ENCODE results near the gene ST3GAL5. TPM values are rescaled to one million over a fixed set of nuclear protein-coding genes. Genes with fewer than 3 reads are reported as not detected.

ST3GAL5 gene
- total and polyA plus RNA-seq, 2 of the 8 experiments (the other 6 are each of a cell fraction or from before 2014, with no cell fraction given), result 1.9 to 4.5 TPM

DNA sequence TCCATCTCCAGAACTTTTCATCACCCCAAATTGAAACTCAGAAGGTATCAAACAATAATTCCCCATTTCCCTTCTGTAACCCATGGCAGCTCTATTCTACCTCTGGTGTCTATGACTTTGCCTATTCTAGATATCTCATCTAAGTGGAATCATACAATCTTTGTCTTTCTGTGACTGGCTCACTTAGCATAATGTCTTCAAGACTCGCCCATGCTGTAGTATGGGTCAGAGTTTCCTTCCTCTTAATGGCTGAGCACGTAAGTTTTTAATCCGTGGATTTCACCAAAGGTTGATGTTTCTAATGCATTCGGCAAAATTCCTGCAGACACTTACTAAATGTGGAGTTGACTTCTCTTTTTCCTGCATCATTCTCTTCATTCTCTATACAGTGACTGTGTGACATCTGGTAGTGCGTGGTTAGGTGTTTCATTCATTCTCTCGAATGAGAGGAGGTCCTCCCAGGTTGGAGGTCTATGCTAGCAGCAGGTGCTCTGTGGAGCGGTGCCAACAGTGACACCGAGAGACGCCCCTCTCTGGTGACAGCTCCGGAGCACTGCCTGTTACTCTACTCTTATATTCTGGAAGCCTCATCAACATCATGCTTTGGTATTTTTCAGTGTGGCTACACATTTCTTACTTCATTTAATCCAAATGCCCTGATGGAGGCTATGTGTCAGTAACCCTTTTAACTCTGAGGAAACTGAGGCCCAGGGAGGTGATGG lies 84.9 kb downstream of the ST3GAL5 start:
- Histone ChIP-seq H2AFZ (ENCODE audit: low read length) (no peak overlapping the region), H3K36me3 (ENCODE audit: control insufficient read depth in 2 of 4, insufficient read depth in 4 of 4, low read length in 3 of 4) (no peaks in the 10 kb centered on the region), H2BK120ac (replicated peaks; ENCODE audit: low read depth, low read length) (no peak overlapping the region), H2BK15ac (ENCODE audit: low read length) (no peak overlapping the region), H4K91ac (replicated peaks; ENCODE audit: insufficient read length, low read length) (no peak overlapping the region), H3K23me2 (ENCODE audit: low read depth, low read length) (no peaks in the 10 kb centered on the region), H3K14ac (ENCODE audit: insufficient read length) (no peak overlapping the region), H3K4me2 (ENCODE audit: insufficient read depth in 1 of 2, low read depth in 2 of 2, low read length in 2 of 2) (no peak overlapping the region), H2BK12ac (ENCODE audit: low read depth, low read length) (no peak overlapping the region), H4K20me1 (replicated peaks in 1 of 2; ENCODE audit: control insufficient read depth in 1 of 2, insufficient read depth in 2 of 2, low read length in 2 of 2) (no peaks in the 10 kb centered on the region), H2BK5ac (ENCODE audit: low read depth, low read length) (no peak overlapping the region), H3K27ac (ENCODE audit: low read depth, low read length) (no peak overlapping the region), H3K27me3 (replicated peaks in 1 of 4; ENCODE audit: control insufficient read depth in 3 of 4, extremely low read depth in 1 of 4, insufficient read depth in 3 of 4, low read length in 3 of 4) (peaks cover 0 to 2% (median 0%) of the 10 kb centered on the region in 4 experiments; a peak in 1 of 7 replicates), H3K4me3 (ENCODE audit: extremely low read depth in 1 of 4, insufficient read depth in 2 of 4, low read depth in 3 of 4, low read length in 4 of 4) (no peak overlapping the region), H4K8ac (ENCODE audit: extremely low read depth, insufficient read depth, low read length) (no peak overlapping the region), H4K5ac (ENCODE audit: insufficient read length, low read depth, low read length) (no peak overlapping the region), H3K9me3 (ENCODE audit: insufficient read depth in 2 of 2, low read depth in 1 of 2, low read length in 1 of 2) (no peaks in the 10 kb centered on the region), H3K79me2 (ENCODE audit: control insufficient read depth in 1 of 2, insufficient read depth in 2 of 2, low read length in 2 of 2) (no peaks in the 10 kb centered on the region), H2BK20ac (ENCODE audit: low read length) (no peak overlapping the region), H3K23ac (ENCODE audit: insufficient read length) (no peak overlapping the region), H3K56ac (replicated peaks; ENCODE audit: insufficient read length, low read depth, low read length) (no peak overlapping the region), H3K9ac (replicated peaks in 1 of 4; ENCODE audit: extremely low read depth in 1 of 4, low read depth in 3 of 4, low read length in 3 of 4) (no peak overlapping the region), H3K79me1 (ENCODE audit: low read depth, low read length) (no peaks in the 10 kb centered on the region), H3K4me1 (replicated peaks in 1 of 4; ENCODE audit: control insufficient read depth in 3 of 4, insufficient read depth in 4 of 4, low read length in 3 of 4) (no peaks in the 10 kb centered on the region), H2AK5ac (ENCODE audit: low read depth, low read length) (no peak overlapping the region), H3K4ac (replicated peaks; ENCODE audit: insufficient read length, low read depth, low read length) (no peak overlapping the region), H3K18ac (ENCODE audit: extremely low read depth, low read length) (no peak overlapping the region)
- CTCF ChIA-PET (ENCODE audit: partially characterized antibody), result interaction anchor here (0.7 to 8.0 kb wide), 26 partner anchors 9 to 196 kb away, joined by 3 to 86 read pairs (median 5); no protein-coding TSS in a partner anchor
- 90% methylated on average over 10 of the region's 10 CpGs; no CpG with 5 or more reads in 1 of the 2 experiments for WGBS, 2 experiments (ENCODE audit: extremely low coverage in 1 of 2, insufficient coverage in 1 of 2, insufficient read length in 1 of 2, insufficient replicate concordance in 2 of 2, low coverage in 1 of 2, low lambda C conversion rate in 2 of 2, missing lambda C conversion rate in 1 of 2)
- POLR2A ChIA-PET (ENCODE audit: partially characterized antibody), result interaction anchor here (1.1 kb wide), 1 partner anchor 59 kb away, joined by 3 read pairs; no protein-coding TSS in a partner anchor
- DNase-seq (ENCODE audit: low read depth in 1 of 2, low spot score in 2 of 2) (no peak), FAIRE-seq (no peak)
- no peak for TF ChIP-seq RXRA (IDR thresholded peaks at IDR 0.05; ENCODE audit: insufficient read depth, low read depth, low read length)
- no peak for TF ChIP-seq BACH1 (IDR thresholded peaks at IDR 0.05; ENCODE audit: low read length)
- TF ChIP-seq CEBPB (IDR thresholded peaks at IDR 0.05; ENCODE audit: low read depth, low read length), result no peak
- no peak for TF ChIP-seq NANOG (IDR thresholded peaks at IDR 0.05; ENCODE audit: insufficient read depth, low read depth, low read length, poor library complexity, severe bottlenecking)
- TF ChIP-seq SAP30 (IDR thresholded peaks at IDR 0.05; ENCODE audit: insufficient read depth, insufficient replicate concordance, low read length), result no peak
- TF ChIP-seq, protein P1, sequence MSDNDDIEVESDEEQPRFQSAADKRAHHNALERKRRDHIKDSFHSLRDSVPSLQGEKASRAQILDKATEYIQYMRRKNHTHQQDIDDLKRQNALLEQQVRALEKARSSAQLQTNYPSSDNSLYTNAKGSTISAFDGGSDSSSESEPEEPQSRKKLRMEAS (IDR thresholded peaks at IDR 0.05), result no peak
- no peak for TF ChIP-seq SUZ12 (IDR thresholded peaks at IDR 0.05; ENCODE audit: low read length)
- TF ChIP-seq HDAC6 (IDR thresholded peaks at IDR 0.05; ENCODE audit: low read depth, low read length), result no peak

Measured in H1 (cell line).